HG02885 (cell line): ENCODE measurements around the gene EDIL3.
"Not testable (repeated sequence)": the region's sequence is repeated elsewhere in the genome, so short reads cannot be mapped to it uniquely, and the experiment has no call there.

Source experiments
- ATAC-seq: cut with Tn5 transposase; IDR thresholded peaks from one replicate; pipeline ENCODE4 v1.9.1; 2021; ENCODE audit warnings: mild to moderate bottlenecking; ENCODE audit not compliant: unreplicated experiment, poor library complexity

The EDIL3 gene

DNA sequence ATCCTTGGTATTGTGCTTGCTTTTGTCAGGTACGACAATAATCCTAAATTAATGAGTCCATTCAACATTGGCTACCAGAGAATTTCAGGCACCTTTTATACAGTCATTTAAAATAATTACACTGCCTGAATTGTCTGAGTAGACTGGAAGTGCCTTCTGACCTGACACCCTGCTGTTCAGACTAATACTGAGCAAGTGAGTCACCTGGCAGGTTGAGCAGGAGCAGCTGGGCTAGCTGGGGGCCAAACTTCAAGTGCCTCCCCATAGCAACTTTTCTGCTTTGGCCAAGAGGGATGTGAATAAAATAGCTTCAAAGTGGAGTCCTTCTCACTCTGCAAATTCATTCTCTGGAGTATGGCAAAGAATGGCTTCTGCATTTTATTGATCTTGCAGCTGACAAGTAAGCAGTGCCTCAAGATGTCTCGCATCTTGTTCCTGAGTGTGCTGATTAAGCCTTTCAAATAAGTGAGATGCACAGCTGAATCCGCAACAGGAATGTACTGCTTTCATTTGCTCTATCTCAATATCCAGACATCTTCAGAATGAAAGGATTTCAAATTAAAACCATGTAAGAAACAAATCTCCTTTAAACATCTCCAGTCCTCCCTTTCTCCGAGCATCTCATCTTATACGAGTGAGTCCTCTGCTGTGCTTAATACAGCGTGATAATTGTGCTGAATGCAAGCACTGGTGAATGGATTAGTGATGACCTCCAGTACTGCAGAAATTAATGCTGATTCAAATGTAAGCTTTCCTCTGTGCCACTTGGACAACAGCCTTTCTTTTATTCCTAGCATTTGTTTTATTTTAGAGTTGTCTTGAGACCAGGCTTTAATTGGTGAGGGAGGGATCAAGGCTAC, 271.2 kb downstream of the EDIL3 start:
- no peak for ATAC-seq

DNA sequence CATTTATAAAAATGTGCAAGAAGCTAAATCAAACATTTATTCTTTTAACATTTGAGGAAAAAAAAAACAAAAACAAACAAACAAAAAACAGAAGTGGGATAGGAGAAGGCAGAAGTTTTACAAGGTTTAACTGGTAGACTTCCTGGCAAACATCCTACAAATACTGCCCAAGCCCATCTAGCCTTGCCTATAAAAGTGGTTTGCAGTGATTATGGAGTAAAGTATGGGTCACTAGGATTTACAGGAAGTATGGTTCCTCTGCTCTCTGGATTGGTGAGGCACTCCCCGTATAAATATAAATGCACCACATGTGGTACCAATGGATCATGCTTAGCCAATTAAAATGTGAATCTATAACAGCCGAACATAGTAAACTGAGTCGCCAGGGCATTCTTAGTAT, 291.9 kb downstream of the EDIL3 start:
- ATAC-seq, result no peak

DNA sequence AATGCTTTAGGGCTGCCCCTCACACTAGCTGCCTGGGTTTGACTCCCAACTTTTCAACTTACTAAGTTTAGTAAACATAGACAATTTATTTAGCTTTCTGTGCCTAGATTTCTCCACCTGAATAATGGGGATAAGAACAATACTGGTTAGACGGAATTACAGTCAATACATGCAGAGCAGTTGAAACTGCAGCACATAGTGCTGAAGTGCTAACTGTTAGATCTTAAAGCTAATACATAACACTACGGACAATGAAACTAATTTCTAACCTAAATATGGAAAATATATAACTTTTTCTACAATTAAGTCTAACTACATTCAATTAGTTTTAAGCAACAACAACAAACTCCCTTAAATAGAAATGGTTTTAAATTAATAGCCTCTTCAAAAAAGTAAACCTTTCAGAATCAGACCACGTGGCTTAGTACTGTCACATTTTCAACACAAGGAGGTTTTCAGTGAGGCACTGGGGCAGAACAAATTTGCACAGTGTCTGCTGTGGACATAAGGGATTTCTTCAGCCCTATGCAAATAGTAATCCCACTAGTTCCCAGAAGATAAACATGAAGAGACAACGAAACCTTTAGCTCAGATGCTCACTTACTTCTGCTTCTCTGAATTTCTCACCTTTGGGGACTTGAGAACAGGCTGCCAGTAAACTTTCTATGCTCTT, 293.4 kb downstream of the EDIL3 start:
- no peak for ATAC-seq

DNA sequence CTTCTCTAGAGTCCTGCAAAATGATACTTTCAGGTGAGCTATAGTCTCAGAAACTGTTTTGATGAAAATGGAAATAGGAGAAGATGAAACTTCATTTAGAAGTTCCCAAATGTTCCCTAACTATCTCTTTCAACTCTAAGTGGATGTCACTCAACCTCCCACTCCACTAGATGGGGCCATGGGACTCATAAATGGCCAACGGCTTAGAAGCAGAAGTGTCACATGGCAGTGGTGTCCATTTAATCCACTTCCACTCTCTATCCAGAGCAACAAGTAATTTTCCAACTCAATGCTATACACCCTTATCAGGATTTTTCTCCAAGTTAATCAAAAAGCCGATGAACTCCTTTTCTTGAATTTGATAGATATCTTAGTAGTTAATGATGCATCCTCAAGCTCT, 295.7 kb downstream of the EDIL3 start:
- ATAC-seq, result no peak

- no peak for ATAC-seq
These were observed 298.2 kb downstream of the EDIL3 start for GRCh38 chr5:84086511-84086910.

DNA sequence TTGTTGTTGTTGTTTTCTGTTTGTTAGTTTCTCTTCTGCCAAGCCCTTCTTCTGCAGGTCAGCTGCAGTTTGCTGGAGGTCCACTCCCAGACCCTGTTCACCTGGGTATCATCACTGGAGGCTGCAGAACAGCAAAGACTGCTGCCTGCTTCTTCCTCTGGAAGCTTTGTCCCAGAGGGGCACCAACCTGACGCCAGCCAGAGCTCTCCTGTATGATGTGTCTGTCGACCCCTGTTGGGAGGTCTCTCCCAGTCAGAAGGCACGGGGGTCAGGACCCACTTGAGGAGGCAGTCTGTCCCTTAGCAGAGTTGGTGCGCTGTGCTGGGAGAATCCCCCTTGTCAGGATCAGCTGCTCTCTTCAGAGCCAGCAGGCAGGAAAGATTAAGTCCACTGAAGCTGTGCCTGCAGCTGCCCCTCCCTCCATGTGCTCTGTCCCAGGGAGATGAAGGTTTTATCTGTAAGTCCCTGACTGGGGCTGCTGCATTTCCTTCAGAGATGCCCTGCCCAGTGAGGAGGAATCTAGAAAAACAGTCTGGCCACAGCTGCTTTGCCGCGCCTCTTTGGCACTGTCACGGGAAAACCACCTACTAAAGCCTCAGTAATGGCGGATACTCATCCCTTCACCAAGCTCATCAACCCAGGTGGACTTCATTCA, 299.2 kb downstream of the EDIL3 start:
- ATAC-seq, result no peak

- no peak for ATAC-seq
These were observed 303.8 kb downstream of the EDIL3 start for GRCh38 chr5:84080908-84081307.

GRCh38 chr5:84072339-84072738, 312.3 kb downstream of the EDIL3 start:
- no peak for ATAC-seq

- ATAC-seq, result no peak
These were observed 315.0 kb downstream of the EDIL3 start for GRCh38 chr5:84069608-84070179.

DNA sequence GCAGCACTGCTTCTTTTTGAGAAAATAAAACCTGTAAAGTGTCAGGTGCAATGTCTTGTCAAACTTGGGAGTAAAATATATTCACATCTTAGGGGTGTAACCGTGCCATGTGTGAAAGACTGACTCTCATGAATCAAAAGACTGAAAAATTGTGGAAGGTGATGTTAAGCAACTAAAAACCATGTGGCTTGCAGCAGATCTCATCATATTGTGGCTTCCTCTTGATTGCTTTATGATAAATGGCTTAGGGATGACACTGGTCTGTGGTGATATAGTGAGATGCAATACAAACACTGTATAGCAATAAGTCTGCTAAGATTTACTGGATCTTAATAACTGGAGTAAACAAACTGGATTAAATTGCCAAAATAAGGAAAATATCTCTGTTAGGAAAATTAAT, 321.6 kb downstream of the EDIL3 start:
- ATAC-seq, result no peak

GRCh38 chr5:84059672-84060071, 325.0 kb downstream of the EDIL3 start:
- ATAC-seq, result no peak

- no peak for ATAC-seq
These were observed 326.1 kb downstream of the EDIL3 start for GRCh38 chr5:84058561-84058960.

DNA sequence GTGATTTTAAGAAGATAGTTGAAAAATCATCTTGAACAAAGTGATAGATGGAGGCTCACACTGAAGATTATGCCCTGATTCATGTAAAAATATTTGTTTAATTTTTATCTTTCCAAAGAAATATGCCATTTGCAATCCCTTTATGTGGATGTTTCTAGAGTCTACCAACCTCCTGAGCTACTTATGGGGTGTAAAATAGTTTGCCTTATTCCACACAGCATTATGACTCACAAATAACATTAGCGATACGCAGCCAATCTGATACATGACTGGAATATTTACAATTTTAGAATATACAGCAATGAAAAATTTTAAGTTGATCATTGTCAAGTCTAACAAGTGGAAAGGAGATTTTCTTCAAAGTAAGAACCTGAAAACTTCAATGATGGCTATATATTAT, 327.5 kb downstream of the EDIL3 start:
- no peak for ATAC-seq

GRCh38 chr5:84045964-84046363, 338.7 kb downstream of the EDIL3 start:
- no peak for ATAC-seq

GRCh38 chr5:84036842-84037241, 347.8 kb downstream of the EDIL3 start:
- ATAC-seq, result no peak

DNA sequence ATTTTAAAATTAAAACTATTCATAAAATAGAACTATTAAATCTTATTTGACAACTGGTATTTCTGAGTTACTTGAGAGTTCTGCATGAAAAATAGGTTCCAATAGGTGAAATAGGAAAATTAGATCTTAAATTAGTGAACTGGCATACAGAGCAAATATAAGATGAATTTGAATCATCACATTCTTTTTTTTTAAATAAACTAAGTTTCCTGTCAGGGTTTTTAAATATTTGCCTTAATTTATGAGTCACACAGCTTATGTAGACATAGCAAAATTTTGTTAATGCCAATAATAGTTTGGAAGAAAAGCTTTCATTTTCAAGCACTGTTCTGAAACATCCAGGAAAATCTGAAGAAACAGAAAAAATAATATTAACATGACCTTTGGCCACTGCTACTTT, 352.4 kb downstream of the EDIL3 start:
- ATAC-seq, result no peak

DNA sequence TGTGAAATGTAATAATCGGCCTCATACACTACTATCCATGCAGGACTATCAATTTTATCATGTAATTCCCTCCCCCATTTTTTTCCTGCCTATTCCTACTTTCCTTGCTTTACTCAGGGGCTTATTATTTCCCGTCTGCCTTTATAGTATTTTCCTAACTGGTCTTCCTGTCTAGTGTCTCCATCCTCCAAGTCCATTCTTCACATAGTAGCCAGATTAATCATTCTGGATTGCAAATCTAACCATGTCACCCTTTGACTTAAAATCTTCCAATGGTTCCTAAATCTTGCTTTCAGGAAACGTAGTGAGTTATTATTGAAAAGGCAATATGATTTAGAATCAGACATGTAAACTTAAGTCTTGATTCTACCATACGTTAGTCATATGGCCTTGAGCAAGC, 356.6 kb downstream of the EDIL3 start:
- no peak for ATAC-seq

DNA sequence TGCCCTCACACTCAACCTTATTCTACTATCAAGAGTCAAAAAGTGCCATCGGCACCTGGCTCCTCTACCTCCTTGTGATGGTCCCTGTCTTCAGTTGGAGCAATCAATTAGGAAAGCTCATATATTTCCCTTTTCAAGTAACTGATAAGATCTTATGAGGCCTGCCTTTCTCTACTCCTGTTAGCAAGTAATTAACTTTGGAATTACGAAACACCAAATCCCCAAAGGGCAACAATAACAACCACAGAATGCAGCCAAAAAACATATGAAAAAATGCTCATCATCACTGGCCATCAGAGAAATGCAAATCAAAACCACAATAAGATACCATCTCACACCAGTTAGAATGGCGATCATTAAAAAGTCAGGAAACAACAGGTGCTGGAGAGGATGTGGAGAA, 366.2 kb downstream of the EDIL3 start:
- not testable (repeated sequence) for ATAC-seq

DNA sequence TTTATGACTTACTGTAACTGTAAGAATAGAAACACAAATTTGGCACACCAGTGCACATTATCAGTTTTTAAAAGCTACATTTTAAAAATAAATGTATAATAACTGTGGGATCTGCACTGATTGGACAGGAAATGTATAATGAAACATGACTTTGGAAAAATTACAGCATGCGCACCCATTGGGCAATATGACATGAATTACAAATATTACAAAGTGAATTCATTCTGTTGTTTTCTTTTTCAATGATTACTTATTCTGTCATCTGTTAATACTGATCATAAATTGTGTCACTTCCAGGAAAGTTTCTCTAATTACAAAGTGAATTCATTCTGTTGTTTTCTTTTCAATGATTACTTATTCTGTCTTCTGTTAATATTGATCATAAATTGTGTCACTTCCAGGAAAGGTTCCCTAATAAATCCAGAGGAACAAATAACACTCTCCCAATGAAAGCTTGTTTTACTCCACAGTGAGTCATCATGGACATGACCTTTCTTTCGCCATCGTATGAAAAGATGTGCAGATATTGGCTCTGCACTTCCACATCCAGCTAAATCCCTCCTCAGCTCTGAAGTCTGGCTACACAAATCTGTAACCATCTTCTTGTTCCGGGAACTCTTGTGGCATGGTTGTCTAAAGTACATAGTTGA, 367.0 kb downstream of the EDIL3 start:
- ATAC-seq, result no peak

GRCh38 chr5:84016085-84016484, 368.6 kb downstream of the EDIL3 start:
- no peak for ATAC-seq

- ATAC-seq, result no peak
These were observed 369.7 kb downstream of the EDIL3 start for GRCh38 chr5:84014966-84015365.
